ENCODE data around the gene CAP2.

CAP2 gene

GRCh38 chr6:17589406-17590096 is 196.2 kb downstream of the CAP2 start:
- no peak for FAIRE-seq

DNA sequence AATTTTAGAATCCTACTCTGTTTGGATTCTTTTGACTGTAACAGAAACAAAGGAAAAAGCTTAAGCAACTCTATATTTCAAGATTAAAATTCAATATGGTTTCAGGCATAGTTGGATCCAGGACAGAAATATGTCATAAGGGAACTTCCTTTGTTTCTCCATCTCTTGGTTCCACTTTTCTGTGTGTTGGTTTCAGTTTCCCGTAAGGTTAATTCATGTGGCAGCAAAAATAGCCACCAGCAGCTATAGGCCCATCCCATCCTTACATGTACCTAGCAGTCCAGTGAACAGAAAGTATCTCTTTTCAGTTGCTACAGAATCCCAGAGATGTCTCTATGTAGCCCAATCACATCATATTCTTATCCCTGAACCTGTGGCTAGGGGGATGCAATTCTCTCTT is 197.9 kb downstream of the CAP2 start:
- no peak for FAIRE-seq

DNA sequence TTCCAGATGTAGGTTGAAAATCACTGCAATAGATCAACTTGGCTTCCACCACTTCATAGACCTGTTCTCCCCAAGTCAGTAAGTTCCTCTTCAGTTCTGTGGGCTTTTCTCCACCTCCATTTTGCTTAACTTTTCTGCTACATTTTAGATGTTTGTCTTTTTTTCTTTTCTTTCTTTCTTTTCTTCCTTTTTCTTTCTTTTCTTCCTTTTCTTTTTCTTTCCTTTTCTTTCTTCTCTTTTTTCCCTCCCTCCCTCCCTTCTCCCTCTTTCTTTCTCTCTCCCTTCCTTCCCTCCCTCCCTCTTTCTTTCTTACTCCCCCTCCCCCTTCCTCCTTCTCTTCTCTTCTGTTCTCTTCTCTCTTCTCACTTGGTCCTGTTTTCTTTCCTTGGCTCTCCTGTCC is 199.9 kb downstream of the CAP2 start:
- FAIRE-seq, result no peak

DNA sequence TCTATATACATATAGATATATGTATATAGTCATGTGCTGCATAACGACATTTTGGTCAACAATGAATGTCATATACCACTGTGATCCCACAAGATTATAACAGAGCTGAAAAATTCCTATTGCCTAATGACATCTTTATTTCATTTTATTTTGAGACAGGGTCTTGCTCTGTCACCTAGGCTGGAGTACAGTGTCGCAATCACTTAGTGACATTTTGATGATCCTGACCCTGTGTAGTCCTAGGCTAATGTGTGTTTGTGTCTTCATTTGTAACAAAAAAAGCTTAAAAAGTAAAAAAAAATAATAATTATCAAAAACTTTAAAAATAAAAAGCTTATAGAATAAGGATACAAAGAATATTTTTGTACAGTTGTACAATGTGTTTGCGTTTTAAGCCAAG is 202.7 kb downstream of the CAP2 start:
- FAIRE-seq, result peak; percentile 56

- peak; percentile 49 for FAIRE-seq
These were observed 206.6 kb downstream of the CAP2 start, which contains the start of gene FAM8A1 for GRCh38 chr6:17599877-17600526. Gene FAM8A1 (plus strand): TSS chr6:17600302. CDS start chr6:17600410, 108 bp downstream.

GRCh38 chr6:17600527-17601385 is 207.4 kb downstream of the CAP2 start:
- FAIRE-seq, result no peak

GRCh38 chr6:17601386-17601703 is 207.9 kb downstream of the CAP2 start:
- no peak for FAIRE-seq

DNA sequence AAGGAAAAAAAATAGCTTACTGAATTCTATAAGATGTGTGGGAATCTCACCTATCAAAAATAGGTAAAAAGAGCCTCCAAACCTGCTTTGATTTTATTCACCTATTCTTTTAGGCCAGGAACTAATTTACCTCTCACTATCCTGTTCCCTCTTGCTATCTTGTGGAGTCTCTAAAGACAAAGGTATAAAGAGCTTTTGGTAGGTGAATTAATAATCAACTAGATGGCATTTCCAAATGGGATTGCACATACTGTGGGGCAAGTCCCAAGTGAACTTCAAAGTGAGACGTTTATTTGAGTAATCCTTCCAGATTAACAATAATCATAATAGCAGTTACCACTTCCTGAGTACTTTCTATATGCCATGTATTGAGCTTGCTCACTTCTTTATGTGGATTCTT is 209.5 kb downstream of the CAP2 start:
- FAIRE-seq, result no peak

DNA sequence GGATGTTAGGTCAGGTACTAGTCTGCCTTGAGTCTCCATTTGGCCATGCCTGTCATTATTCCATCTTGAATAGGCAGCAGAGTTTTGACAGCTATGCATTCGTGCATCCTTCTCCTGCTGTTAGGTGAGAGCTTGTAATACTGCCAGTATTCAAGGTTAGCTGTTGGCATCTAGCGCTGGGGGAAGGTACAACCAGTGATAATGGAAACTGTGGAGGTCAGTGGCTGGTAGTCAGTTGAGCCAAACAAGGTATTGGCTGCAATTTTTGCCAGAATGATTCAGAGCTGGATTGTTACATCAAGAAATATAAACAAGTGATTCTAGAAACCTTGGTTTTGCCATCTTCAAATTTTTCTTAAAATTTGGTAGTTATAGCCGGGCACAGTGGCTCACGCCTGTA is 213.2 kb downstream of the CAP2 start:
- no peak for FAIRE-seq

Data from A204.1 (cell line).